HG03460 (cell line): ENCODE data around the gene C14orf93.

Experiments
- ATAC-seq: cut with Tn5 transposase; IDR thresholded peaks from one replicate; pipeline ENCODE4 v1.9.1; 2021; ENCODE audit not compliant: unreplicated experiment

The C14orf93 gene

DNA sequence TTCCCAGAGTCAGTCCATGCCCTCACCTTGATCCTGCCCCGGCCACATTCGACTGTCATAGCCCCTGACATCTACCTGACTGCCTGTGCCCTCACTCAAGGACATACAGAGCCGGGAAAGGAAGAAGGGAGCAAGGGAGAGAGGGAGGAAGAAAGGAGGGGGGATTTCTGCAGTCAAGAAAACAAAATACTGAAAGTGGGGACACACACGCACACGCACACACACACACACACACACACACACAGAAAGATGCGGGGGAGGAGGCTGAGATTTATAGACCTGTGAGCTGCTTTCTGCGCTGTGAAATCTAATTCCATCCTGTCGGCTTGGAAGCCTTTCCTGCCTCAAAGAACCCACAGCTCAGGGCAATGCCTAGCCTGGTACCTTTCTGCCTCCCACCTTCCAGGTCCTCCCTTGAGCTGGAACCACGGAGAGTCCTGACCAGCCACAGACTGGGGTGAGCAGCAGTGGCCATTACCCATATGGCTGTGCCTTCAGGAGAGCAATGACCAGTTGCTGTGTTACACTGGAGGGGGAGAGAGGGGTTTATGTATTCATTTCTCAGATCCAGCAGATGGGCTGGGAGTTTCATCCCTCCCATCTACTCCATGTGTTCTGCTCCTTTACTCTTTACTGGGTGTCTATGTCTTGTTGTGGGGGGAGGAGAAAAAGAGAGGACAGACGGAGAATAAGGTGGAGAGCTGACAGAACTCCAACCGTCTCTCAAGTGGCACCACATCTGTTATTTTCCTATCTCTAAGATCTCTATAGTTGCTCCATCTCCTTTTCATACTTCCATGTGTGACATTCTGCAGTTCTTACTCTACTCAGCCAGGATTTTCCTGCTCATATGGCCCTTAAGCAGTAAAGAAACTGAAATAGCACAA lies 12.9 kb downstream of the C14orf93 start:
- ATAC-seq, result no peak

DNA sequence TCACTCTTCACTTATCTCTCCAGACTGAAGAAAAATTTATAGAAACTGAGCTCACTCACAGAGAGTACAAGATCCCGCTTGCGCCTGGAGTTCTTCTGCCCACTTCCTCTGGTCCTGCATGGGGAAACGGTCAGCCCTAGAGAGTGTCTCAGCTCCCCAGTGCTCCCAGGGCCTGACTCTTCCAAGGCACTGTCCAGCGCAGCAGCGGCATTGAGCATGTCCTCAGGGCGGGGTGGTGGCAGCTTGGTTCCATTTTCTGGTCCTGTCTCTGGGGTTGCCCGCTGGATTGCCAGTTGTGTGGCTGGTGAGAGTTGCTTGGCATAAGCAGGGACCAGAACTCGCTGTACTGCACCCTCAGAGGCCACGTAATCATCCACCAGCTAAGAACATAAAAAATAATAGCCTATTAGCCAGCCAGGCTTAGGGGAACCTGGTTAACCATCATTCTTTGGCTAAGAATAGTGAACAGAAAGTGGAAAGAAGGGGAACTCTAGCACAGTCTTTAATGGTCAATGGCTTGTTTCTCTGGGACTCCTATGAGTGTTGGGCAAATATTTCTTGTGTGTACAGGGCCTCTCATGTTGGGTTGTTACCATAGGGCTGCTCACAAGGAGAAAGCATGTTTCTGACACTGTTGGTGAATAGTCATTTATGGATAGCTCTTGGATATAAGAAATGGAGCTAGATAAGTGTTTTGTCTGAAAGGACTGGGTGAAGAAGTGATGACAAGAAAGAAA lies 13.9 kb downstream of the C14orf93 start:
- no peak for ATAC-seq

DNA sequence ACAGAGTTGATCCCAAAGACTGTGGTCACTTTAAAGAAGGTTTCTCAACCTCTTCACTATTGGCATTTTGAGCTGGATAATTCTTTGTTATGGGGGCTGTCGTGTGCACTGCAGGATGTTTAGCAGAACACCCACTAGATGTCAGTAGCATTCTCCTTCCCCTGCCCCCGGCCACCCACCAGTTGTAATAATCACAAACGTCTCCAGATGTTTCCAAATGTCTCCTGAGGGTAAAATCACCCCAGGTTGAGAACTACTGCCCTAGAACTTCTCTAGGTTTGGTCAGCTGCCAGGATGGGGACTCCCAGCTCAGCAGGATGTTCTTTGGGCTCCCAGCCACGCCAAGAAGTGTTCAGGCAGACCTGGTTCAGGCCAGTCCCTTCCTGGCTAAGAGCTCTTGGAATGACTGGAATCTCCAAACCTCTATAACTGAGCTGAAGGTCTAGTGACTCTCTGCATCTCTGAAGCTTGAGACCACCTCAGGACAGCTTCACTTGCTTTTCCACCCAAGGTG lies 15.1 kb downstream of the C14orf93 start:
- no peak for ATAC-seq

DNA sequence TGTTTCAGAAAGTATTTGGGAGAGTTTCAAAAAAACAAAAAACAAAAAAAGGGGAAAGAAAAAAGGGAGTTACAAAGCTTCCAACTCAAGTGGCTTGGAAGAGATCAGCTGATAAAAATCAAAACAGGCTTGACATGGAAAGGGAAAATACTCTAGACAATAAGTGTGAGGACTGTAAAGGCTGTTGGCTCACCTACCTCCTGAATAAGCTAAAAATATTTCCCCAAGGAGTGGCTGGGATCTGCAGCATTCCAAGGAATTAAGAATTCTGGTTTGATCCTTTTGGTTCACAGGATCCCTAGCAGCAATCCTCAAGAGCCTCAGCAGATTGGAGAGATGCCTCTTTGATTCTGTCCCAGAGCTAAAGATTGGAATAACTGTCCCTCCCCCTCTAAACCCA lies 16.4 kb downstream of the C14orf93 start:
- ATAC-seq, result no peak

DNA sequence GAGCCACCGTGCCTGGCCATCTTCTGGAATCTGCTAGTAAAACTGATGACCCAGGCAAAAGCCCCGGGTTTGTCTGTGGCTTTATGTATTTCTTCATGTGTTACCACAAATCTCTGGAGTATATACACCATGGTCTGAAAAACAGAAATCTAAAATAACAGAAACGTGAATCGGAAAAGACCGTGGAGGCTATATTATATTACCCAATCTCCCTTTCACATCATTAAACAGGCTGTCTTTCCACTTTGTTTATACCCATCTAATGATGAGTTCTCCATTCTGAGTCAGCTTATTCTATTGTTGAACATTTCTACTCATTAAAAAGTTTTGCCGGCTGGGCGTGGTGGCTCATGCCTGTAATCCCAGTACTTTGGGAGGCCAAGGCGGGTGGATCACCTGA lies 18.1 kb downstream of the C14orf93 start:
- ATAC-seq, result no peak

DNA sequence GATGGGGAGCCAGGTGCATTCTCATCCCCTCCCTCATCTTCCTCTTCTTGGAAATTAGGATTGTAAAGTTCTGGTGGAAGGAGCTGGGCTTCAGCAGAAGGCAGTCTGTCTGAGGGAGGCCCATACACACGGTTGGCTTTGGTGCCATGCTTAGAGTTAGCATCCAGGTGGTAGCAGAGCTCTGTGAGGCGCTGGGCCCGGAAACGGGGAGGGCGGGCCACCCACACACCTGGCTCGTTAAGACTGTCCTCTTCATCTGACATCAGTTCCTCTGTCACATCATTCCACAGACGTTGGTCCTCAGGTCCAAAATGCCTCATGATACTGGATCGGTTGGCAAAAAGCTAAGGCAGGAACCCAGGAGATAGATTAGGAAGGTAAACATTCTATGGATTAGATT lies 22.7 kb downstream of the C14orf93 start:
- ATAC-seq, result no peak

DNA sequence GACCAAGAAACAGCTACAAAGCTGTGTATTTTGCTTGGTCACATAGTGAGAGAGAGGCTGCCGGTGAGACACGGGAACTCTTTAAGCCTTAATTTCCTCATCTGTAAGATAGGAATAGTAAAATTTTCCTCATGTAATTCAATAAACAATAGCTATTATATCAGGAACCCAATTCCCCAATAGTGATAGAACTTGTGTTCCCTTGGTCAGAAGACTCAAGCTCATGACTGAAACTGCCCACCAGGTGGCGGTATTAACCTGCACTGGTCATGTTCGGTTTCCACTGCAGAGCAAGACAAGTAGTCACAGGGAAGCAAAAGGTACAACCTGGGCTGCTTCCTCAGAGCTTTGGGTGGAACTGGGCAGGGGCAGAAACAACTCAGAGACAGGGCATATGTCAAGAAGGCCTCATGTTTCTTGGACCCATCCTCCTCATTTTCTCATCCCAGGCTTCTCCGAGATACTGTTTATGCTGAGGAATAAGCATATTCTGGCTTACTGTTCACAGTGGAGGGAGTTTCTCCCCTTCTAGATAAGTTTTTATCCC lies 23.4 kb downstream of the C14orf93 start:
- ATAC-seq, result peak; percentile 62

DNA sequence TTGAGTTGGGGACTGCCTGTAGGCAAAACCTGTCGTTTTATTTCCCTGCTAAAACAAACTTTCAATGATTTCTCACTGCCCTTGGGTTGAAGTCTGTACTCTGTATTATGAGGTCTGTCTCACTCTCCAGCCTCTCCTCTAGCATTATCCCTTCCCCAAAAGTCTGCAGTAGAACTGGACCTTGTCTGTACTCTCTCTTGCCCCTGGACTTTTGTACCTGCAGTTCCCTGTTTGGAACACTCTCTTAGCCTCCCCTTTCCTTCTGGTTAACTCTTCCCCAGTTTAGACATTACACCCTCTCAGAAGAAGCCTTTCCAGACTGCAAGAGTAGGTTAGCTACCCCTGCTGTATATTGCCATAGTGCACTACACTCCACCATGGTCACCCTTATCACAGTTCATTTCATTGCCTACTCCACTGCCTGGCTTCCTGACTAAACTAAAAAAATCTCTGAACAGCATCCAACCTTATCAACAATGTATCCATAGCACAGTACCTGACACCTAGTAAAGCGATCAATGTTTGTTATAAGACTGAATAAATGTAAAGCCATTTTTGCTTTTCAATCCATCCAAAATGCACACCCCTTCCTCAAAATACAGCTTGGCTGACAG lies 23.9 kb downstream of the C14orf93 start:
- ATAC-seq, result no peak

DNA sequence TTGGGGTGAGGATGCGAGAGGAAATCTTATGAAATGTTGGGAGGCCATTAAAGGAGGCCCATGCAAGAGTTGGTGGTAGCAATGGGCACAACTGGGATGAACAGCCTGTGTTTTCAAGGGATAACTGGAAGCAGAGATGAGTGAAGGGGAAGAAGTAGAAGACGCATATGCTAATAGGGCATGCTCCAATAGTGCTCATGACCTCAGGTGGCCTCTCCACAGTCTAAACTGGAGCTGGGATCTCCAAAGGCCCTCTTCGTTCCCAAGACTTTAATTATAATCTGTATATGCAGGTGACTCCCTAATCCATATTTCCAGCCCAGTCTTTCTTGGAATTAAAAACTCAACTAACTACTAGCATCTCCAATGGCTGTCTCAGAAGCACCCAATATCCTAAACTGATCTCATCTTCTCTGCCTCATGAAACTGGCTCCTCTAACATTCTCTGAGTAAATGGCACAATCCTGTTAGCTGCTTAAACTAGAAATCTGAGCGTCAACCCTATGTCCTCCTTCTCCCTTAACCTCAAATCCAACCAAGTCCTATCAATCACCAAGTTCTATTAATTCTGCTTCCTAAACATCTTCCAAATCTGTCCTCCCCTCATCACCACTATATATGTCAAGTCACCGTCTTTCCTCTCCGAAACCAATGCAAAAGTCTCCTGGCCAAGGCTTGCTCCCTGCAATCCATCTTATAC lies 24.8 kb downstream of the C14orf93 start:
- ATAC-seq, result no peak

DNA sequence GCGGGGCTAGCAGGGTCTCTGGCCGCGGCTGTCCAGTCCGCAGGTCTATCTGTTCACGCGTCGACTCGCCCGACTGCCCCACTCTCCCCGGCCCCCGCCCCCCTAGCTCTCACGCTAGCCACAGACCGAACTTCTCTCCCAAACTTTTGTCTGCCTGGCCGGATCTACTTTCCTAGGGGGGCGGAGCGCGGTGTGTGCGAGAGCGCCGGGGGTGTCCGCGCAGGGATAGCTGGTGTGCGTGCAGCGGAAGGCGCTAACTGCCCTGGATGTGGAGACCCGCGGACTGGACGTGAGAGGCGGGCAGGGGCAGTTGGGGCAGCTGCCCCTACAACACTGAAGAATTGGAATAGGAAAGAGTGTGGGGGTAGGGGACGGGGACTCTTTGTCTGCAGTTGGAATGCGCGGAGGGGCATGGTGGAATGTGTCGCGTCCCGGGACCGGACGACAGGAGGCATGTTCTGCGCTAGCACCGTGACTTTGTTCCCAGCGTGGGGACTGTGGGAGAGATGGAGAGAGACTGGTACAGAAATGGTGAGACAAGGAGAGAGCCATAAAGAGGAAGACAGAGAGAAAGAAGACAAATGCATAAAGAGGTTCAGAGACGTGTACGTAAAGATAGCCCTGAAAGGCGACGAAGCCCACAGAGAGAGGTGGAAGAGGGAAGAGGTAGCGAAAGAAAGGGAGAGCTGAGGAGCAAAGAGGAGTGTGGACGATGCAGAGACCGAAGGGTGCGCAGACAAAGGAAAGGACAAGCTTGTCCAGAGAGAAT lies 27.3 kb downstream of the C14orf93 start, which contains the start of gene AJUBA:
Gene AJUBA (minus strand): TSS at position 75 of the 769 bp plus-strand sequence. CDS start 285 bp downstream, outside the sequence.
- peak; percentile 48 for ATAC-seq

DNA sequence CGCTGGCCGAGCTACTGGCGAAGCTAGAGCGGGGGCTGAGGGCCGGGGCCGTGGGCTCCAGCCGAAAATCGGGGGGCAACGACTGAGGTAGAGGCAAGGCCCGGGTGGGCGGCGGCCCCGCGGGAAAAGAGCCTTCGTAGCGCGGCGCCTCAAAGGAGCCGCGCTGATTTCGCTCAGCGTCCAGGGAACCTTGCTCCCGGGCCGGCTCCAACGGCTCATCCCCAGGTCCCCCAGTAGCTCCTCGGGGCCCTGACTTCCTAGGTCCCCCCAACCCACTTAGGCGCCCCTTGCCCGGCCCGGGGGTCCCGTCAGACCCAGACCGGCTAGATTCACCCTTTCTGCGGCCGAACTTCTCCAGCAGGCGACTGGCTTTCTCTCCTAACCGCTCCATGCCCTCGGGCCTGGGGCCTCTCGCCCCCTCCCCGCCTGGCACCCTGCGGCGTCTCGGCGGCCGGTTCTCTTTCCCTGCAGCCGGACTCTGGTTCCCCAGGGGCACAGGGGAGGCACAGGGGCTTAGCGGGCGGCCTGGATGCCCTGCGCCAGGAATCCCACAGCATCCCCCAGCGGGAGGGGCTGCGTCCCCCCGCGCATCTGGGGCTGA lies 28.0 kb downstream of the C14orf93 start:
- ATAC-seq, result no peak

DNA sequence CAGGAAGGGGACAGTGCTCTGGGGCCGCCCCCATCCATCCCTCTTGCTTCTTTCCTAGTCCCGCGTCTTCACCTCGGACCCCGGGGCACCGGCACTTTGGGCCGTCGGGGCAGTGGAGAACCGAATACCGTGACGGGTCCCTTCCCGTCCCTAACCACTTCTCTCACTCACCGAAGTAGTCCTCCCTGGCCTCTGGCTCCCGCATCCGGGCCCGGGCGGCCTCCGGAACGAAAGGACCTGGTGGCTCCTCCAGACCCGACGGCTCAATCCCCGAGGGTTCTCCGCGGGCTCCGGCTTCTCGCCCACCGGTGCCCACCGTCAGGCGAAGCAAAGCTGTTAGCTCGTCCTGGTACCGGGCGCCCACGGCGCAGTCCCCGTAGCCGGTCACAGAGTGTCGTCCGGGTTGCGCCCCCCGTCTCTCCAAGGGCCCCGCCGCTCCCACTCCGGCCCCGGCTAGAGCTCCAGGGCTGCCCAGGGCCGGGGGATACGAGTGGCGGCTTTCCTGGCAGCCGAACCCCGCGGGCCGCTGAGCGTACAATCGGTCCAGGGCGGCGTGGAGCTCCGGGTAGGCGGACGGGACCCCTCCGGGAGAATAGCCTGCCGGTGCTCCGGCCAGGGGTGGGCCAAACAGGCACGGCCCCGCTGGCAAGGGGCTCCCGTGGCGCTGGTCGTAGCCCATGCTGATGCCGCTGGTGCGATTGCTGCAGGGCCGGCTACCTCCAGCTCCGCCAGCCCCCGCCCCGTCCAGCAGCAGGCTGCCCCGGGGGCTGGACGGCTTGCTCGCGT lies 28.7 kb downstream of the C14orf93 start:
- no peak for ATAC-seq

DNA sequence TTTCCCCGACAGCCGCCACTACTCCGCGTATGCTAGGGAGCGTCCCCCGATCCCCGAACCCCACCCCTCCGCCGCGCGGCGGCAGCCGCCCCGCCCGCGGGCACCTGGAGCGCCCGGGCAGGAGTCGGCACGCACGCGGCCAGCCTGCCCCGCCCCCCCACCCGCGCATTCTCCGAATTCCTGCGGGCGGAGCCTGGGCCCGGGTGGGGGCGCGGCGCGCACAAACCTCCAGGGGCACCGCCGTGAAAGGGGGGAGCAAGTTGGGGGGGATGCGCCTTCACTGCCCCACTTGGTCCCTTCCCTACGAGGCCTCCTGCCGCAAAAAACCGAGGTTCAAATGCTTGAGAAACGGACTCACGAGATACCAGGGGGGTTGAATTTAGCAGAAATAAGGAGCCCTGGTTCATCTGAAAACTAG lies 29.3 kb downstream of the C14orf93 start:
- no peak for ATAC-seq

DNA sequence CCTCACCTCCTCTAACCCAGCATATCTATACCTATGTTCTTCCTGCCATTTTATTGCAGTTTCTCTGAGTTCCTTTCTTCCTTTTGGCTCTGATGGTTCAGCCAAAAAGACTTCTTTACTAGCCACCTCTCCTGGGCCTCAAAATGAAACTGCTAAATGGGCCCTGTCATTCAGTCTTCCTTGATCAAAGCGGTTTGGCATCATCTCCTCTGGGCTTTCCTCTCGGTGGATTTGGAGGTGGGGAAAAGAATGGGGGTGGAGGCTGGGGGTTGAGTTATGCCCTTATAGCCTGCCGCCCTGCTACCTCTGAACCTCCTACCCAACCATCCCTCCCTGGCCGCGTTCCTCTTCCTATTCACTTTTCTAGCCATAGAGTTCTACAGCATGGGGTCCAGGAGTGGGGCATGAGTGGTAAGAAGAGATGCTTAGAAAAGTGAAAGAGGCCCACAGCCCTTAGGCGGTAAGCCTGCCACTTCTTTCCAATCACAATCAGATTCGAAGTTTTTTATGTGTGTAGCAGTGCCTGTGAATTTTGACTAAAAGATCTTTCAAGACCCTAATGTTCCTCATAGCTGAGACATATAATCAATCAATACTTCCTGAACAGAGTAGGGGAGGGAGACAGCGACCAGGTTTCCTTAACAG lies 30.1 kb downstream of the C14orf93 start:
- ATAC-seq, result no peak

DNA sequence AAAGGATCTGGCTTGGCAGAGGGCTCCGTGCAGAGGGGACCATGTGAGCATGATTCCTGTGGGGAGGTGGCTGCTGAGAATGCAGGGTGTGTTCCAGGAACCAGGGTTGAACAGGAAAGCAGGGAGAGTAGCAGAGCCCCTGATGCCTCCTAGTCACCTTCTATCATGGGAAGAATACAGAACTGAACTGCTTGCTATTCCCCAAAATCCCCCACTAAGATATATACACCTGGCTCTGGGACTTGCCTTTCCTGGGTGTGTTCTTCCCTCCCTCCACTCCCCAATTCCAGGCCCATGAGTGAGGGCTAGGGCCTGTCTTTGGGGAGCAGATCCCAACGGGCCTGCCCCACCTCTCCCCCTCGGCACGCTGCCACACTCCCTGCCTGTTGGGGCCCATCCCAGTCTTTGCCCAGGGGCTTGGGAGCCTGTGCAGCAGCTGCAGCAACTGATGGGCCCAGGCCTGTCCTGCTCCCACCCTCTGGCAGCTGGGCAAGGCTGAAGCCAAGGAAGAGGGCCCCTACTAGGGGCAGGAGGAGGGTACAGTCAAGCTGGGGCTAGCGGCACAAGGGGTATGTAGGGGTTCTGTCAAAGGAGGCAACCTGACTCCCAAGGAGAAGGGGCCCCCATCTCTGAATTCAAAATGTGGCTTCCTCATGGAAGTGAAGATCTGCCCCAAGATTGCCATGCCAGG lies 30.8 kb downstream of the C14orf93 start:
- ATAC-seq, result no peak

DNA sequence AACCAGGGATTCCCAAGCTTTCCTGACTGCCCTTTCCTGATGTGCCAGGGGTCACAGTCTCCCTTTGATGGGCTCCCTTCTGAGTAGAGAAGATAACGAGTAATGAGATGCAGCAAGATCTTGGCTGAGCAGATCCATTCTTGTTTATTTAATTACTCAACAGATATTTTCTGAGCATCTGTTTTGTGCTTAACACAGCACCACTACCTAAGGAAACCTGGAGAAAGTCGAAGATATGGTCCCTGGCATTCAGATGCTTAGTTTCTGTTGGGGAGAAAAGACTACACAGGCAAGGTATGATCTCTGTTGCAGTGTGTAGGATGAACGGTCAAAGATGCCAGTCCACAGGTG lies 31.5 kb downstream of the C14orf93 start:
- no peak for ATAC-seq

DNA sequence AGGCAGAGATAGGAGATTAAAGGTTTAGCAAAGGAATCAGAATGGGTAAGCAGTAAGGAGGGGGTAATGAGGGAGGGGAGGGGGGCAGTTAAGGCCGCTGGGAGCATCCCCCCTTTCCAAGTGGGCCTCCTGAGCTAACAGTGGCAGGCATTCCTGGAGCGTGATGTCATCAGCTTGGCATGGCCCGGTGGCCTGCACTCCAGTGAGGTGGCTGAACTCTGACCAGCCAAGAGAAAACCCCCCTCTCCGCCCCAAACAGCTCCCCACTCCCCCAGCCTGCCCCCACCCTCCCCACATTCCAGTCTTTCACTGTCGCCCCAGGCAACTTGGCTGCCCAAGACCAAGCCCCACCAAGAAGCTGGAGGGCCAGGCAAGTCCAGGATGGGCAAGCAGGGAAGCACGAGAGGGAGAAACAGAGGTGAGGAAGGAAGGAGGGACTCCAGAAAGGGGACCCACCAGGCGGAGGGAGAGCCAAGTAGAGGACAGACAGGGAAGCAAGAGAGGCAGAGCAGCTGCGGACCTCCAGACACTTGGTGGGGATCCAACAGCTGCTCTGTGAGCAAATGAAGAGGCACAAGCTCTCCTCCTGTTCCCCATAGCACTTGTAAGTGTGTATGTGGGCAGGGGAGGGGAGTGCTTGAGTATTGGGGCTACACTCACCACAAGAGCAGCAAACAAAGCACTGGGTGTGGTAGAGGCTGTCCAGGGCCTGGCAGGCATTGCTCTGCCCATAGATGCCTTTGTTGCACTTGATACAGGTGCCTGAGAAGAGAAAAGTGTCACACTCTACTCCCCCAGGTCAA lies 32.1 kb downstream of the C14orf93 start:
- no peak for ATAC-seq
